ENCODE measurements around the gene TCFL5.
"Not testable (repeated sequence)": the region's sequence is repeated elsewhere in the genome, so short reads cannot be mapped to it uniquely, and the experiment has no call there.

Gene TCFL5

GRCh38 chr20:62852841-62853240, 8.8 kb downstream of the TCFL5 start:
- no peak for FAIRE-seq

- no peak for FAIRE-seq
Observed at GRCh38 chr20:62852196-62852595, 9.4 kb downstream of the TCFL5 start.

GRCh38 chr20:62850333-62850974, 11.2 kb downstream of the TCFL5 start:
- FAIRE-seq: no peak

DNA sequence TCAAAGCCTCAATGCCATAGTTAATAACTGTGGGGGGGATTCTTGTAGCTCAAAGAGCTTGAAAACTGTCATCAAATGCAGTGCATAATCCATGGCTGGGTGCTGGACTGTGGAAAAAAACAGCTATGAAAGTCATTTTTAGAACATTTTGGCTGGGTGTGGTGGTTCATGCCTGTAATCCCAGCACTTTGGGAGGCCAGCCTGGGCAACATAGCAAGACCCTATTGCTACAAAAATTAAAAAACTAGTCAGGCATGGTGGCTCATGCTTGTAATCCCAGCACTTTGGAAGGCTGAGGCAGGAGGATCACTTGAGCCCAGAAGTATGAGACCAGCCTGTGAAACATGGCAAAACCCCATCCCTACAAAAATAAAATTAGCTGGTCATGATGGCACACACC, 12.2 kb downstream of the TCFL5 start:
- FAIRE-seq: no peak

GRCh38 chr20:62848917-62849316, 12.7 kb downstream of the TCFL5 start:
- not testable (repeated sequence) for FAIRE-seq

GRCh38 chr20:62846166-62846890, 15.3 kb downstream of the TCFL5 start:
- FAIRE-seq: no peak

DNA sequence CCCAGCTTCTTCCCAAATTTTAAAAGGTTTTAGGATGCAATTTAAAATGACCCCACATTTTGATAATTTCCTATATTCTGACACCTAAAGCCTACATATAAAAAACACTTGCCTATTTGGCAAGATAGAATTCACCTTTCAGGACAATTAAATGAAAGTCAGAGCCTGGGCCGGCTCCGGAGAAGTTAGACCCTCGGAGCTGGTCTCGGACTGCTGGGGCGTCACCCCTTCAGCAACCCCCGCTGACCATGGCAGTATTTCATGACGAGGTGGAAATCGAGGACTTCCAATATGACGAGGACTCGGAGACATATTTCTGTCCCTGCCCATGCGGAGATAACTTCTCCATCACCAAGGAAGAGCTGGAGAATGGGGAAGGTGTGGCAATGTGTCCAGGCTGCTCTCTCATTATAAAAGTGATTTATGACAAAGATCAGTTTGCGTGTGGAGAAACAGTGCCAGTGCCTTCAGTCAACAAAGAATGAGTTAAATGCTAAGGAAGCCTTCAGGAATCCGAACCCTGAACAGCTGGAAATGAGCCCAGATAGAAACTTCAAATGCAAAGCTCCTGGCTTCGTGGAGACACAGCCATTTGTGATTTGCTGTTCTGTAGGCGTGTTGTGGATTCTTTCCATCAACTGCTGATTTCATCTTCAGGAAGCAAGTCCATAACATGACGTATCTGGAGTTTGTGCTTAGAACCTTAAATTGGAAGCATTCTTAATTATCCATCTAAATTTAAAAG, 16.0 kb downstream of the TCFL5 start:
- FAIRE-seq: no peak

- no peak for FAIRE-seq
Observed at GRCh38 chr20:62844182-62844581, 17.4 kb downstream of the TCFL5 start.

DNA sequence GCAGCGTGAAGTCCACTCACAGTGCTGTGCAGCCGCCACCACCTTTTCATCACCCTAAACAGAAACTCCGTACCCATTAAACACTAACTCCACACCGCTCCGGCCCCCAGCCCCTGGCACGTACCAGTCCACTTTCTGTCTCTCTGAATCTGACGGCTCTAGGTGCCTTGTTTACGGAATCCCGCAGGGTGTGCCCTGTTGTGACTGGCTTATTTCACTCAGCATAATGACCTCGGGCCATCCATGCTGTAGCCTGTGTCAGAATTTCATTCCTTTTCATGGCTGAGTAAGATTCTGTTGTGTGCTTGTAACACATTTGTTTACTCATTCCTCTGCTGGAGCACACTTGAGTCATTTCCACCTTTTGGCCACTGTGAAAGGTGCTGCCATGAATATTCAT, 18.0 kb downstream of the TCFL5 start:
- FAIRE-seq: no peak

GRCh38 chr20:62841705-62842212, 19.9 kb downstream of the TCFL5 start:
- no peak for FAIRE-seq

DNA sequence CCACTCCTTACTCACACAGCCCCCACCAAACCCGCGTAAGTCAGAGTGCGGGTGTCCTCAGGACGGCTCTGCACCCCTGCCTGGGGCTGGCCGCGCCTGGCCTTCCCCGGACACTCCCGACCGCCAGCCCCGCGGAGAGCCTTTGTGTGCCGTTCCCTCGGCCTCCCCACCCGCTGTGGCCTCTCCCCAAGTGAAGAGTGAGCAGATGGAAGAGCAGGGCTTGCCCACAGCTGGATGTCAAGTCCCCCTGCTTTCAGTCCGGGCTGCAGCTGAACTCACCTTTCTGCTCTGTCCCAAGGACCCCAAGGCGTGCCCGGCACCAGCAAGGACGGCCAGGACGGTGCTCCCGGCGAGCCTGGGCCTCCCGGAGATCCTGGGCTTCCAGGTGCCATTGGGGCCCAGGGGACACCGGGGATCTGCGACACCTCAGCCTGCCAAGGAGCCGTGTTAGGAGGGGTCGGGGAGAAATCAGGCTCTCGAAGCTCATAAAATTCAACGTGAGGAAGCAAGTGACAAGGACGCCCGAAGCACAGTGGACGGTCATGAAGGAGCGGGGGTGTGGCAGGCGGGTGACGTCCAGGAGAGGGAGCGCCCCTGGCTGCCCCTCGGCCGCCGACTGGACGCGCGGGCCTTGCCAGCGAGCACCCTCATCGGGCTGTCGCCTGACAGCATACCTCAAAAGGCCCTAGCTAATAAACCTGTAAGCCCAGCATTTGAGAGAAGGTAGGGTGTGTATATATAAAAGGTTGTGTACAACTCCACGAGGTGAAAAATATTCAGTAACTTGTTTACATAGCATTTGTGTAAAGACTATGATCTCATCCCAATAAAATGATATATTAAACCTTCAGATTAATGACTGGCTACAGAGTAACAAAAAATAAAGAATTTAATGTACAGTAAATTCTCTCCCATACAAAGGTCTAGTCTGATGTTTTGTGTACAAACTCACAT, 21.1 kb downstream of the TCFL5 start:
- no peak for FAIRE-seq

- FAIRE-seq: no peak
Observed at GRCh38 chr20:62839816-62840215, 21.8 kb downstream of the TCFL5 start.

- FAIRE-seq: no peak
Observed at GRCh38 chr20:62839261-62839660, 22.4 kb downstream of the TCFL5 start.

GRCh38 chr20:62838128-62838891, 23.3 kb downstream of the TCFL5 start:
- no peak for FAIRE-seq

- no peak for FAIRE-seq
Observed at GRCh38 chr20:62837790-62838127, 23.9 kb downstream of the TCFL5 start.

GRCh38 chr20:62836967-62837490, 24.6 kb downstream of the TCFL5 start:
- FAIRE-seq: no peak

DNA sequence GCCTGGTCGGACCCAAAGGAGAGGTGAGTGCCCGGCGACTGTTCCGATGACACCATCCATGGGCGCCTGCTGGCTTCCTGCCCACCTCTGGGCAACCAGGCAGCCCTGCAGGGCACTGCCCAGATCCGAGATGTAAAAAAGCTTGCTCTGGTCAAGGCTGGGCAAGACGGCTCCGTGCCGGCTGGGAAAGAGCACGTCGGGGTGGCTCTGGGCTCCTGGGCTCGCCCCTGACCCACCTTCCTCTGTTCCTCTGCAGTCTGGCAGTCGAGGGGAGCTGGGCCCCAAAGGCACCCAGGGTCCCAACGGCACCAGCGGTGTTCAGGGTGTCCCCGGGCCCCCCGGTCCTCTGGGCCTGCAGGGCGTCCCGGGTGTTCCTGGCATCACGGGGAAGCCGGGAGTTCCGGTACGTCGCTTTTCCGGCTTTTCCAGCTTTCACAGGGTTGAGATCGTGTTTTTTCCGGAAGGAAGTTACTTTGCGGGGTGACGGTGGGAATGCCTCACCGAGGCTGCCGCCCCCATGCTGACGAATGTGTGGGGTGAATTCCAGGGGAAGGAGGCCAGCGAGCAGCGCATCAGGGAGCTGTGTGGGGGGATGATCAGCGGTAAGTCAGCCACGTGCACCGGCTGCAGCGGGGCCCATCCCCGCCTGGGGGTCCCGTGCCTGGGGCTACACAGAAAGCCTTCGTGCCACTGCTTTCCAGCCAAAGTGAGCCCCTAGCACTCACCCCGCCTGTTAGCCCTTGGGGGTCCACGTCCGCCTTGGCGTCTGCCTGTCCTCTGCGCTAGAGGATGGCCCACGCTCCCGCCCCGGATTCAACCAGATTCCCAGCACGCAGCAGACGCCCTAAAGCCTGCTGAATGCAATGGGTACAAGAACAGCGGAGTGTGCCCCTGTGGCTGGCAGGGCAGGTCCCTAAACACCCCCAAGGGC, 25.4 kb downstream of the TCFL5 start:
- no peak for FAIRE-seq

GRCh38 chr20:62834967-62835730, 26.5 kb downstream of the TCFL5 start:
- FAIRE-seq: no peak

DNA sequence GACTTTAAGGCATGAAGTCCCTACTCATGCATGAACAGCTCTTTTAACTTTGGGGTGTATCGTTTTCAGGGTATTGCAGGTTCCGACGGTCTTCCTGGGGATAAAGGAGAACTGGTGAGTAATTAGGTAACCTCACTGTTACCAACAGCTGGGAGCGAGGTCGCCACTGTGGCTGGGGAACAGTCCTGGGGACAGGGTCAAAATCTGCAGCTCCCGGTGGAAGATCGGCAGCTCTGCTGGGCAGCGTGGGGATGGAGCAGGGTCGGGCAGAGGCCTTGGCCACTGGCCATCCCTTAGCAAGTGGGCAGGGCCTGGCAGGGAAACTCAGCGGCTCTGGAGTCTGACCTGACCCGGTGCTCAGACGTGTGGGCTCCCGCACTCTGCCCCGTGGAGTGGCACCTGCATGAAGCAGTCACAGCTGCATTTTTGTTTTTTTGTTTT, 28.7 kb downstream of the TCFL5 start:
- no peak for FAIRE-seq

All from TTC549 (cell line).